T-helper 1 cell treated with Interleukin-12 subunit alpha and Interleukin-12 subunit beta and Interleukin-4 antibody, amounts not matched to agents 30 μg/mL and 1 μg/mL, for 36 hours (primary cell): ENCODE results near the gene AQP7.
"Not testable (repeated sequence)": the region's sequence is repeated elsewhere in the genome, so short reads cannot be mapped to it uniquely, and the experiment has no call there.

ENCODE experiments used
- H3K27ac Mint-ChIP-seq: one replicate; pipeline ENCODE4 v1.8.0; 2021; ENCODE audit warnings: mild to moderate bottlenecking, mixed read lengths
- H3K27me3 Mint-ChIP-seq: one replicate; pipeline ENCODE4 v1.8.0; 2021; ENCODE audit warnings: low read depth, mixed read lengths
- H3K36me3 Mint-ChIP-seq: one replicate; pipeline ENCODE4 v1.8.0; 2021; ENCODE audit warnings: low read depth, mixed read lengths
- H3K4me1 Mint-ChIP-seq: one replicate; pipeline ENCODE4 v1.8.0; 2021; ENCODE audit warnings: low read depth, mixed read lengths
- H3K4me3 Mint-ChIP-seq: one replicate; pipeline ENCODE4 v1.8.0; 2021; ENCODE audit warnings: mild to moderate bottlenecking, moderate library complexity, mixed read lengths
- H3K9me3 Mint-ChIP-seq: one replicate; pipeline ENCODE4 v1.8.0; 2021; ENCODE audit warnings: mixed read lengths

Gene AQP7

GRCh38 chr9:33393986-33394385, 8.4 kb downstream of the AQP7 start:
- H3K36me3 Mint-ChIP-seq, H3K4me3 Mint-ChIP-seq, H3K4me1 Mint-ChIP-seq, H3K9me3 Mint-ChIP-seq, H3K27me3 Mint-ChIP-seq: not testable (repeated sequence)
- peak overlapping the region; percentile 23 for H3K27ac Mint-ChIP-seq

- H3K27me3 Mint-ChIP-seq: peaks cover 6% of the 10 kb centered on the region
- H3K9me3 Mint-ChIP-seq: no peaks in the 10 kb centered on the region
- no peak overlapping the region for H3K27ac Mint-ChIP-seq
- no peaks in the 10 kb centered on the region for H3K36me3 Mint-ChIP-seq
- H3K4me1 Mint-ChIP-seq: no peaks in the 10 kb centered on the region
- H3K4me3 Mint-ChIP-seq: no peak overlapping the region
Measured at GRCh38 chr9:33393581-33393980, 8.8 kb downstream of the AQP7 start.

GRCh38 chr9:33392591-33393021, 9.8 kb downstream of the AQP7 start:
- not testable (repeated sequence) for H3K4me1 Mint-ChIP-seq, H3K36me3 Mint-ChIP-seq, H3K4me3 Mint-ChIP-seq, H3K27ac Mint-ChIP-seq, H3K27me3 Mint-ChIP-seq, H3K9me3 Mint-ChIP-seq

GRCh38 chr9:33391111-33391771, 11.1 kb downstream of the AQP7 start:
- not testable (repeated sequence) for H3K27ac Mint-ChIP-seq, H3K4me3 Mint-ChIP-seq, H3K36me3 Mint-ChIP-seq, H3K9me3 Mint-ChIP-seq, H3K27me3 Mint-ChIP-seq, H3K4me1 Mint-ChIP-seq

GRCh38 chr9:33388110-33388994, 14.0 kb downstream of the AQP7 start:
- H3K4me3 Mint-ChIP-seq: no peak overlapping the region
- no peaks in the 10 kb centered on the region for H3K9me3 Mint-ChIP-seq
- no peaks in the 10 kb centered on the region for H3K27me3 Mint-ChIP-seq
- H3K27ac Mint-ChIP-seq: no peak overlapping the region
- no peaks in the 10 kb centered on the region for H3K4me1 Mint-ChIP-seq
- H3K36me3 Mint-ChIP-seq: no peaks in the 10 kb centered on the region

- H3K27ac Mint-ChIP-seq, H3K4me1 Mint-ChIP-seq, H3K4me3 Mint-ChIP-seq, H3K9me3 Mint-ChIP-seq, H3K36me3 Mint-ChIP-seq, H3K27me3 Mint-ChIP-seq: not testable (repeated sequence)
Measured at GRCh38 chr9:33386998-33387397, 15.4 kb downstream of the AQP7 start.

GRCh38 chr9:33386641-33386996, 15.7 kb downstream of the AQP7 start:
- not testable (repeated sequence) for H3K9me3 Mint-ChIP-seq

GRCh38 chr9:33385979-33386640, 16.3 kb downstream of the AQP7 start:
- H3K36me3 Mint-ChIP-seq, H3K4me1 Mint-ChIP-seq, H3K27ac Mint-ChIP-seq, H3K9me3 Mint-ChIP-seq, H3K4me3 Mint-ChIP-seq, H3K27me3 Mint-ChIP-seq: not testable (repeated sequence)

More at GRCh38 chr9:33386641-33386996, 15.7 kb downstream of the AQP7 start:
- not testable (repeated sequence) for H3K4me1 Mint-ChIP-seq, H3K27me3 Mint-ChIP-seq, H3K36me3 Mint-ChIP-seq, H3K27ac Mint-ChIP-seq, H3K4me3 Mint-ChIP-seq

- H3K4me1 Mint-ChIP-seq, H3K9me3 Mint-ChIP-seq, H3K36me3 Mint-ChIP-seq, H3K27ac Mint-ChIP-seq, H3K4me3 Mint-ChIP-seq, H3K27me3 Mint-ChIP-seq: not testable (repeated sequence)
Measured at GRCh38 chr9:33385536-33385935, 16.8 kb downstream of the AQP7 start.

- H3K27me3 Mint-ChIP-seq, H3K4me3 Mint-ChIP-seq, H3K27ac Mint-ChIP-seq: not testable (repeated sequence)
Measured at GRCh38 chr9:33383396-33383795, 19.0 kb downstream of the AQP7 start.

GRCh38 chr9:33382397-33382796, 20.0 kb downstream of the AQP7 start:
- H3K4me1 Mint-ChIP-seq, H3K27me3 Mint-ChIP-seq, H3K36me3 Mint-ChIP-seq, H3K4me3 Mint-ChIP-seq, H3K27ac Mint-ChIP-seq, H3K9me3 Mint-ChIP-seq: not testable (repeated sequence)

More at GRCh38 chr9:33383396-33383795, 19.0 kb downstream of the AQP7 start:
- H3K9me3 Mint-ChIP-seq, H3K4me1 Mint-ChIP-seq, H3K36me3 Mint-ChIP-seq: not testable (repeated sequence)

GRCh38 chr9:33381231-33381791, 21.1 kb downstream of the AQP7 start:
- H3K27me3 Mint-ChIP-seq: no peaks in the 10 kb centered on the region
- H3K9me3 Mint-ChIP-seq: no peaks in the 10 kb centered on the region
- no peak overlapping the region for H3K4me3 Mint-ChIP-seq
- no peaks in the 10 kb centered on the region for H3K4me1 Mint-ChIP-seq
- H3K36me3 Mint-ChIP-seq: no peaks in the 10 kb centered on the region
- H3K27ac Mint-ChIP-seq: no peak overlapping the region

GRCh38 chr9:33380390-33381094, 21.8 kb downstream of the AQP7 start:
- no peaks in the 10 kb centered on the region for H3K9me3 Mint-ChIP-seq
- no peak overlapping the region for H3K4me3 Mint-ChIP-seq
- H3K27me3 Mint-ChIP-seq: no peaks in the 10 kb centered on the region
- H3K4me1 Mint-ChIP-seq: peaks cover 3% of the 10 kb centered on the region
- no peaks in the 10 kb centered on the region for H3K36me3 Mint-ChIP-seq
- peak overlapping the region; percentile 2 for H3K27ac Mint-ChIP-seq

- Mint-ChIP-seq H3K4me3 (no peak overlapping the region), H3K36me3 (no peaks in the 10 kb centered on the region), H3K9me3 (no peaks in the 10 kb centered on the region)
Measured at GRCh38 chr9:33379666-33380389, 22.5 kb downstream of the AQP7 start.

More at GRCh38 chr9:33379666-33380389, 22.5 kb downstream of the AQP7 start:
- Mint-ChIP-seq H3K4me1 (peaks cover 7% of the 10 kb centered on the region), H3K27me3 (no peaks in the 10 kb centered on the region), H3K27ac (no peak overlapping the region)
